K562 (cell line): ENCODE data around the gene TTC38. TPM values are rescaled to one million over a fixed set of nuclear protein-coding genes. Genes with fewer than 3 reads are reported as not detected.

Experiments used
- CCNT2 ChIP-seq: IDR thresholded peaks from 2 replicates; pipeline ENCODE4 v1.6.1; 2011; ENCODE audit warnings: borderline replicate concordance, low read depth, mild to moderate bottlenecking, moderate library complexity, mixed read lengths, low read length; ENCODE audit not compliant: insufficient read length; ENCODE audit errors: extremely low read depth
- KHSRP ChIP-seq: fragments of 450-650 bp; IDR thresholded peaks from 2 replicates; pipeline ENCODE4 v1.6.1; 2017
- MBD2 ChIP-seq: sonication (generic); IDR thresholded peaks from 2 replicates; pipeline ENCODE4 v1.6.1; 2016; ENCODE audit warnings: low read depth, borderline replicate concordance
- MLLT1 ChIP-seq, 2 experiments: fragments of 450-650 bp; IDR thresholded peaks; 2 replicates each; pipeline ENCODE4 v1.6.1; 2016
- MNT ChIP-seq, 2 experiments: fragments of 450-650 bp; conservative IDR thresholded peaks; 2 replicates each; pipeline ENCODE4 v1.6.1; 2017; ENCODE audit warnings: mild to moderate bottlenecking in 2 of 2, moderate library complexity in 2 of 2
- POLR2AphosphoS5 ChIP-seq: IDR thresholded peaks from 2 replicates; pipeline ENCODE4 v1.6.1; 2011; ENCODE audit warnings: mild to moderate bottlenecking, low read depth, low read length, moderate library complexity; ENCODE audit not compliant: control insufficient read depth, insufficient read depth
- POLR2H ChIP-seq: IDR thresholded peaks from 2 replicates; pipeline ENCODE4 v1.6.1; 2016; ENCODE audit warnings: missing genetic modification characterization, low read depth, mild to moderate bottlenecking, control low read depth, missing compliant biosample characterization, moderate library complexity
- RBBP5 ChIP-seq: fragments of 200-600 bp; sonication (generic); IDR thresholded peaks from 2 replicates; pipeline ENCODE4 v1.6.1; 2012; ENCODE audit warnings: borderline replicate concordance, mild to moderate bottlenecking, low read length, control low read depth, inconsistent platforms; ENCODE audit not compliant: insufficient read depth, poor library complexity, severe bottlenecking
- SUPT5H ChIP-seq: fragments of 450-650 bp; IDR thresholded peaks from 2 replicates; pipeline ENCODE4 v1.6.1; 2016
- TEAD1 ChIP-seq, 2 experiments: fragments of 450-650 bp in 1 of 2; sonication (generic) in 1 of 2; formaldehyde crosslinking; IDR thresholded peaks; 2 replicates each; pipeline versions ENCODE4 v1.4.0 to v1.8.0; 2020 to 2022; ENCODE audit warnings: mild to moderate bottlenecking in 2 of 2, missing genetic modification reagents in 1 of 2
- ZBTB7A ChIP-seq: IDR thresholded peaks from 2 replicates; pipeline ENCODE4 v1.6.1; 2011; ENCODE audit warnings: low read depth, mild to moderate bottlenecking, low read length, moderate library complexity, borderline replicate concordance; ENCODE audit not compliant: control insufficient read depth
- polyA plus RNA-seq, 8 experiments: library from polyadenylated mRNA; depleted of rRNA in 4 of 8; stranded (reverse) in 5 of 8; unstranded in 3 of 8; fragments of >200 nt; fragmentation: Nextera tagmentation in 2 of 8; fragmentation: Illumina TruSeq in 1 of 8; extraction: Ambion mirVana in 2 of 8; extraction: Trizol in 1 of 8; gene quantifications; 2 replicates each; pipeline versions ENCODE4 v1.2.1 to v1.2.3, GENCODE V29; 2011 to 2014; ENCODE audit warnings: inconsistent platforms in 1 of 8, missing spikeins in 1 of 8
- total RNA-seq, 7 experiments: library from RNA; depleted of rRNA in 6 of 7; stranded (reverse); fragments of >200 nt in 6 of 7; fragmentation: Illumina TruSeq in 2 of 7; extraction: Trizol in 2 of 7; gene quantifications; 2 replicates each; pipeline versions ENCODE4 v1.2.1 to v1.2.3, GENCODE V29; 2011 to 2021; ENCODE audit warnings: low replicate concordance in 1 of 7
- TF ChIP-seq, protein P1 (sequence below), 2 experiments: fragments of 200-800 bp in 1 of 2; sonication (Bioruptor generic) in 1 of 2; sonication (generic) in 1 of 2; formaldehyde crosslinking in 1 of 2; IDR thresholded peaks in 1 of 2; conservative IDR thresholded peaks in 1 of 2; 2 replicates each; pipeline versions ENCODE4 v1.5.0 to v1.6.1; 2016 to 2020; ENCODE audit warnings: missing compliant biosample characterization in 1 of 2, missing genetic modification characterization in 1 of 2, missing genetic modification reagents in 1 of 2
- TF ChIP-seq, protein P2 (sequence below): fragments of 450-650 bp; IDR thresholded peaks from 2 replicates; pipeline ENCODE4 v1.6.1; 2018; ENCODE audit not compliant: partially characterized antibody

Gene TTC38
- total and polyA plus RNA-seq, 9 of the 15 experiments (the other 6 are each of a cell fraction or from before 2014, with no cell fraction given) = 0.84 to 28.4 (median 18.1) TPM

GRCh38 chr22:46267431-46268279 lies at the start of gene TTC38 (continued):
- TF ChIP-seq, protein P1, sequence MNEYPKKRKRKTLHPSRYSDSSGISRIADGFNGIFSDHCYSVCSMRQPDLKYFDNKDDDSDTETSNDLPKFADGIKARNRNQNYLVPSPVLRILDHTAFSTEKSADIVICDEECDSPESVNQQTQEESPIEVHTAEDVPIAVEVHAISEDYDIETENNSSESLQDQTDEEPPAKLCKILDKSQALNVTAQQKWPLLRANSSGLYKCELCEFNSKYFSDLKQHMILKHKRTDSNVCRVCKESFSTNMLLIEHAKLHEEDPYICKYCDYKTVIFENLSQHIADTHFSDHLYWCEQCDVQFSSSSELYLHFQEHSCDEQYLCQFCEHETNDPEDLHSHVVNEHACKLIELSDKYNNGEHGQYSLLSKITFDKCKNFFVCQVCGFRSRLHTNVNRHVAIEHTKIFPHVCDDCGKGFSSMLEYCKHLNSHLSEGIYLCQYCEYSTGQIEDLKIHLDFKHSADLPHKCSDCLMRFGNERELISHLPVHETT (CRISPR knock-in tag; conservative IDR thresholded peaks at IDR 0.05 in 1 of 2, IDR thresholded peaks at IDR 0.05 in 1 of 2) = 0 out of 4 replicates have a peak, but pooled peaks of 1 of the 2 experiments have one; percentile 22
- peak in 1 of 2 experiments; percentile 59; a peak in 2 of 4 replicates for TF ChIP-seq MNT (conservative IDR thresholded peaks at IDR 0.05)
- peak; percentile 34; the same call in 1 of the 2 replicates for TF ChIP-seq ZBTB7A
- TF ChIP-seq POLR2H (tag) = peak; percentile 50
- peak; percentile 44; the same call in 1 of the 2 replicates for TF ChIP-seq MBD2
- TF ChIP-seq POLR2AphosphoS5 = peak; percentile 53; the same call in 1 of the 2 replicates
- peak in 1 of 2 experiments; percentile 32; a peak in 1 of 4 replicates for TF ChIP-seq TEAD1 (CRISPR knock-in tag; IDR thresholded peaks at IDR 0.05)
- 0 out of 4 replicates have a peak, but pooled peaks of 1 of the 2 experiments have one; percentile 12 for TF ChIP-seq MLLT1 (IDR thresholded peaks at IDR 0.05)
- peak; percentile 41 for TF ChIP-seq RBBP5
- peak; percentile 48 for TF ChIP-seq CCNT2
- TF ChIP-seq SUPT5H = peak; percentile 77
- TF ChIP-seq, protein P2, sequence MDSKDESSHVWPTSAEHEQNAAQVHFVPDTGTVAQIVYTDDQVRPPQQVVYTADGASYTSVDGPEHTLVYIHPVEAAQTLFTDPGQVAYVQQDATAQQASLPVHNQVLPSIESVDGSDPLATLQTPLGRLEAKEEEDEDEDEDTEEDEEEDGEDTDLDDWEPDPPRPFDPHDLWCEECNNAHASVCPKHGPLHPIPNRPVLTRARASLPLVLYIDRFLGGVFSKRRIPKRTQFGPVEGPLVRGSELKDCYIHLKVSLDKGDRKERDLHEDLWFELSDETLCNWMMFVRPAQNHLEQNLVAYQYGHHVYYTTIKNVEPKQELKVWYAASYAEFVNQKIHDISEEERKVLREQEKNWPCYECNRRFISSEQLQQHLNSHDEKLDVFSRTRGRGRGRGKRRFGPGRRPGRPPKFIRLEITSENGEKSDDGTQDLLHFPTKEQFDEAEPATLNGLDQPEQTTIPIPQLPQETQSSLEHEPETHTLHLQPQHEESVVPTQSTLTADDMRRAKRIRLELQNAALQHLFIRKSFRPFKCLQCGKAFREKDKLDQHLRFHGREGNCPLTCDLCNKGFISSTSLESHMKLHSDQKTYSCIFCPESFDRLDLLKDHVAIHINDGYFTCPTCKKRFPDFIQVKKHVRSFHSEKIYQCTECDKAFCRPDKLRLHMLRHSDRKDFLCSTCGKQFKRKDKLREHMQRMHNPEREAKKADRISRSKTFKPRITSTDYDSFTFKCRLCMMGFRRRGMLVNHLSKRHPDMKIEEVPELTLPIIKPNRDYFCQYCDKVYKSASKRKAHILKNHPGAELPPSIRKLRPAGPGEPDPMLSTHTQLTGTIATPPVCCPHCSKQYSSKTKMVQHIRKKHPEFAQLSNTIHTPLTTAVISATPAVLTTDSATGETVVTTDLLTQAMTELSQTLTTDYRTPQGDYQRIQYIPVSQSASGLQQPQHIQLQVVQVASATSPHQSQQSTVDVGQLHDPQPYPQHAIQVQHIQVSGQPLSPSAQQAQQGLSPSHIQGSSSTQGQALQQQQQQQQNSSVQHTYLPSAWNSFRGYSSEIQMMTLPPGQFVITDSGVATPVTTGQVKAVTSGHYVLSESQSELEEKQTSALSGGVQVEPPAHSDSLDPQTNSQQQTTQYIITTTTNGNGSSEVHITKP = peak; percentile 38
- TF ChIP-seq KHSRP = no peak
